GM23338 (cell line): Measurements from ENCODE around the gene M1AP. TPM values are rescaled to one million over a fixed set of nuclear protein-coding genes. Genes with fewer than 3 reads are reported as not detected.

Experiments
- ATAC-seq: fragments of 200-7000 bp; cut with Tn5 transposase; 3 replicates; pipeline ENCODE4 v1.9.1; 2020
- DNase-seq: peaks from one replicate; pipeline ENCODE4 v3.0.0-alpha.2; 2015; ENCODE audit warnings: low spot score
- H2AFZ ChIP-seq: fragments of 200-600 bp; sonication (generic); 2 replicates; pipeline ENCODE4 v1.8.0; 2016; ENCODE audit warnings: antibody characterized with exemption, mild to moderate bottlenecking, moderate library complexity
- H3F3A ChIP-seq: fragments of 200-600 bp; sonication (generic); replicated peaks from 2 replicates; pipeline ENCODE4 v1.8.0; 2017; ENCODE audit warnings: antibody characterized with exemption, mixed run types, low read depth
- H3K27ac ChIP-seq: fragments of 200-600 bp; sonication (generic); 2 replicates; pipeline ENCODE4 v1.6.1; 2016; ENCODE audit warnings: low read depth
- H3K27me3 ChIP-seq: fragments of 200-600 bp; sonication (generic); 2 replicates; pipeline ENCODE4 v1.8.0; 2016; ENCODE audit warnings: mild to moderate bottlenecking, mixed run types, moderate library complexity; ENCODE audit not compliant: insufficient read depth
- H3K36me3 ChIP-seq: fragments of 200-600 bp; sonication (generic); 2 replicates; pipeline ENCODE4 v1.8.0; 2016; ENCODE audit warnings: mild to moderate bottlenecking; ENCODE audit not compliant: insufficient read depth
- H3K4me1 ChIP-seq: fragments of 200-600 bp; sonication (generic); 2 replicates; pipeline ENCODE4 v1.8.0; 2016; ENCODE audit warnings: mild to moderate bottlenecking, moderate library complexity; ENCODE audit not compliant: insufficient read depth
- H3K4me2 ChIP-seq: fragments of 200-600 bp; sonication (generic); 2 replicates; pipeline ENCODE4 v1.7.1; 2017; ENCODE audit warnings: mixed run types
- H3K4me3 ChIP-seq: fragments of 200-600 bp; sonication (generic); 2 replicates; pipeline ENCODE4 v1.6.1; 2016; ENCODE audit warnings: mixed run types
- H3K79me2 ChIP-seq: fragments of 200-600 bp; sonication (generic); replicated peaks from 2 replicates; pipeline ENCODE4 v1.8.0; 2017; ENCODE audit warnings: mild to moderate bottlenecking; ENCODE audit not compliant: insufficient read depth
- H3K9me2 ChIP-seq: fragments of 200-600 bp; sonication (generic); 2 replicates; pipeline ENCODE4 v1.8.0; 2017; ENCODE audit not compliant: insufficient read depth
- H4K20me1 ChIP-seq: fragments of 200-600 bp; sonication (generic); replicated peaks from 2 replicates; pipeline ENCODE4 v1.8.0; 2017; ENCODE audit warnings: mild to moderate bottlenecking; ENCODE audit not compliant: insufficient read depth
- H3K27ac Mint-ChIP-seq: 2 replicates; pipeline ENCODE4 v1.8.0; 2020; ENCODE audit warnings: inconsistent platforms, mild to moderate bottlenecking, moderate library complexity, mixed read lengths
- H3K27me3 Mint-ChIP-seq: 3 replicates; pipeline ENCODE4 v1.8.0; 2022; ENCODE audit warnings: low read depth, mild to moderate bottlenecking, moderate library complexity, mixed read lengths, inconsistent platforms; ENCODE audit not compliant: insufficient read depth, poor library complexity
- H3K36me3 Mint-ChIP-seq: 3 replicates; pipeline ENCODE4 v1.8.0; 2021; ENCODE audit warnings: low read depth, mild to moderate bottlenecking, inconsistent platforms, moderate library complexity, mixed read lengths
- H3K4me1 Mint-ChIP-seq: 3 replicates; pipeline ENCODE4 v1.8.0; 2020; ENCODE audit warnings: mild to moderate bottlenecking, inconsistent platforms, mixed read lengths
- H3K4me3 Mint-ChIP-seq: 3 replicates; pipeline ENCODE4 v1.8.0; 2021; ENCODE audit warnings: moderate library complexity, mild to moderate bottlenecking, inconsistent platforms, mixed read lengths
- H3K9me3 Mint-ChIP-seq: 3 replicates; pipeline ENCODE4 v1.8.0; 2020; ENCODE audit warnings: moderate library complexity, mild to moderate bottlenecking, inconsistent platforms, mixed read lengths
- CTCF ChIP-seq, 2 experiments: fragments of 200-600 bp in 1 of 2; sonication (generic) in 1 of 2; conservative IDR thresholded peaks; 2 replicates each; pipeline versions ENCODE4 v1.5.1 to v1.6.1; 2016 to 2017; ENCODE audit warnings: antibody characterized with exemption in 2 of 2, low read depth in 2 of 2, mild to moderate bottlenecking in 2 of 2, moderate library complexity in 1 of 2
- ETS1 ChIP-seq: IDR thresholded peaks from 2 replicates; pipeline ENCODE4 v1.6.1; 2016; ENCODE audit warnings: antibody characterized with exemption
- EZH2 ChIP-seq: fragments of 200-600 bp; sonication (generic); IDR thresholded peaks from one replicate; pipeline ENCODE4 v1.8.0; 2017; ENCODE audit warnings: antibody characterized with exemption, mild to moderate bottlenecking, low read depth; ENCODE audit not compliant: unreplicated experiment
- EZH2phosphoT487 ChIP-seq: fragments of 200-600 bp; sonication (generic); IDR thresholded peaks from one replicate; pipeline ENCODE4 v1.8.1; 2018; ENCODE audit warnings: antibody characterized with exemption; ENCODE audit not compliant: unreplicated experiment
- NANOG ChIP-seq: IDR thresholded peaks from 2 replicates; pipeline ENCODE4 v1.6.1; 2016; ENCODE audit warnings: antibody characterized with exemption, borderline replicate concordance
- POLR2AphosphoS5 ChIP-seq: IDR thresholded peaks from 2 replicates; pipeline ENCODE4 v1.6.1; 2016; ENCODE audit warnings: antibody characterized with exemption, low read depth
- REST ChIP-seq: IDR thresholded peaks from one replicate; pipeline ENCODE4 v1.6.1; 2018; ENCODE audit warnings: antibody characterized with exemption; ENCODE audit not compliant: unreplicated experiment
- STAT1 ChIP-seq: IDR thresholded peaks from one replicate; pipeline ENCODE4 v1.6.1; 2016; ENCODE audit warnings: antibody characterized with exemption; ENCODE audit not compliant: unreplicated experiment
- ZNF114 ChIP-seq: fragments of 250-450 bp; sonication (Bioruptor Pico); IDR thresholded peaks from 2 replicates; pipeline ENCODE4 v1.5.0; 2020; ENCODE audit warnings: mild to moderate bottlenecking, moderate library complexity
- ZNF331 ChIP-seq: fragments of 250-450 bp; sonication (Bioruptor Pico); IDR thresholded peaks from 2 replicates; pipeline ENCODE4 v1.5.0; 2020; ENCODE audit warnings: low read depth, mild to moderate bottlenecking, moderate library complexity
- ZNF462 ChIP-seq: fragments of 250-450 bp; sonication (Bioruptor Pico); IDR thresholded peaks from 2 replicates; pipeline ENCODE4 v1.5.0; 2020; ENCODE audit warnings: mild to moderate bottlenecking, moderate library complexity
- polyA plus RNA-seq: library from polyadenylated mRNA; unstranded; fragments of >200 nt; fragmentation: Nextera tagmentation; extraction: Ambion mirVana; gene quantifications from 2 replicates; pipeline ENCODE4 v1.2.1, GENCODE V29; 2016
- total RNA-seq: library from RNA; depleted of rRNA; stranded (reverse); fragments of >200 nt; shearing (Covaris generic); gene quantifications from 2 replicates; pipeline ENCODE4 v1.2.3, GENCODE V29; 2014

Gene M1AP
- total and polyA plus RNA-seq, 2 experiments from 2014 or later = 5.1 to 12.1 TPM

- TF ChIP-seq EZH2 = no peak
- TF ChIP-seq ETS1 = no peak
- TF ChIP-seq ZNF462 (CRISPR knock-in tag) = no peak
- no peak for TF ChIP-seq ZNF114 (CRISPR knock-in tag)
- TF ChIP-seq EZH2phosphoT487 = no peak
These were observed 114.7 kb downstream of the M1AP start (continued) for GRCh38 chr2:74533464-74533863.

- H3K27me3 ChIP-seq = no peaks in the 10 kb centered on the region
- no peak for DNase-seq
- peaks cover 9% of the 10 kb centered on the region for H3K27me3 Mint-ChIP-seq
- no peaks in the 10 kb centered on the region; the same call in 2 of the 3 replicates for H3K9me3 Mint-ChIP-seq
- H2AFZ ChIP-seq = no peak overlapping the region
- H3K4me1 ChIP-seq = peaks cover 7% of the 10 kb centered on the region; the same call in 1 of the 2 replicates
- H3K36me3 ChIP-seq = peaks cover 2% of the 10 kb centered on the region; the same call in 1 of the 2 replicates
- no peak overlapping the region; the same call in 2 of the 3 replicates for H3K4me3 Mint-ChIP-seq
- H3F3A ChIP-seq = 0 out of 2 replicates have a peak, but pooled peaks cover 6% of the 10 kb centered on the region
- peaks cover 14% of the 10 kb centered on the region for H3K4me1 Mint-ChIP-seq
- H3K4me2 ChIP-seq = no peak overlapping the region
- no peak overlapping the region for H3K4me3 ChIP-seq
- H3K36me3 Mint-ChIP-seq = peaks cover 42% of the 10 kb centered on the region
- no peak overlapping the region for H3K27ac Mint-ChIP-seq
- H3K9me2 ChIP-seq = no peaks in the 10 kb centered on the region
- peaks cover 18% of the 10 kb centered on the region for H3K79me2 ChIP-seq
- H4K20me1 ChIP-seq = peaks cover 5% of the 10 kb centered on the region; the same call in 1 of the 2 replicates
- H3K27ac ChIP-seq = no peak overlapping the region
- ATAC-seq = no peak
- no peak for TF ChIP-seq EZH2
- no peak for TF ChIP-seq ZNF331 (CRISPR knock-in tag)
- TF ChIP-seq STAT1 = no peak
- no peak; a peak in 1 of 4 replicates for TF ChIP-seq CTCF (conservative IDR thresholded peaks at IDR 0.05; ENCODE audit: low read depth in 2 of 2)
- TF ChIP-seq ZNF114 (CRISPR knock-in tag) = no peak
- no peak for TF ChIP-seq REST
- no peak for TF ChIP-seq EZH2phosphoT487
- TF ChIP-seq ETS1 = no peak
- TF ChIP-seq NANOG = no peak
- no peak for TF ChIP-seq POLR2AphosphoS5
These were observed 115.9 kb downstream of the M1AP start for GRCh38 chr2:74532222-74532621.
